B cell (primary cell): ENCODE data around the gene PHKA2.

ENCODE experiments used
- EZH2 ChIP-seq: IDR thresholded peaks from 2 replicates; pipeline ENCODE4 v1.6.1; 2012; ENCODE audit warnings: borderline replicate concordance, low read depth, mild to moderate bottlenecking, moderate library complexity, low read length; ENCODE audit not compliant: insufficient read depth, poor library complexity, severe bottlenecking
- TF ChIP-seq, protein P1 (sequence below): fragments of 200-600 bp; IDR thresholded peaks from one replicate; pipeline ENCODE4 v1.8.0; 2022; ENCODE audit warnings: antibody characterized with exemption, mild to moderate bottlenecking

- no peak for TF ChIP-seq EZH2
- TF ChIP-seq, protein P1, sequence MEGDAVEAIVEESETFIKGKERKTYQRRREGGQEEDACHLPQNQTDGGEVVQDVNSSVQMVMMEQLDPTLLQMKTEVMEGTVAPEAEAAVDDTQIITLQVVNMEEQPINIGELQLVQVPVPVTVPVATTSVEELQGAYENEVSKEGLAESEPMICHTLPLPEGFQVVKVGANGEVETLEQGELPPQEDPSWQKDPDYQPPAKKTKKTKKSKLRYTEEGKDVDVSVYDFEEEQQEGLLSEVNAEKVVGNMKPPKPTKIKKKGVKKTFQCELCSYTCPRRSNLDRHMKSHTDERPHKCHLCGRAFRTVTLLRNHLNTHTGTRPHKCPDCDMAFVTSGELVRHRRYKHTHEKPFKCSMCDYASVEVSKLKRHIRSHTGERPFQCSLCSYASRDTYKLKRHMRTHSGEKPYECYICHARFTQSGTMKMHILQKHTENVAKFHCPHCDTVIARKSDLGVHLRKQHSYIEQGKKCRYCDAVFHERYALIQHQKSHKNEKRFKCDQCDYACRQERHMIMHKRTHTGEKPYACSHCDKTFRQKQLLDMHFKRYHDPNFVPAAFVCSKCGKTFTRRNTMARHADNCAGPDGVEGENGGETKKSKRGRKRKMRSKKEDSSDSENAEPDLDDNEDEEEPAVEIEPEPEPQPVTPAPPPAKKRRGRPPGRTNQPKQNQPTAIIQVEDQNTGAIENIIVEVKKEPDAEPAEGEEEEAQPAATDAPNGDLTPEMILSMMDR, result no peak
These were observed 100.5 kb downstream of the PHKA2 start for GRCh38 chrX:18883234-18883960.
